ENCODE data around the gene RPS15A.
"Not testable (repeated sequence)": the region's sequence is repeated elsewhere in the genome, so short reads cannot be mapped to it uniquely, and the experiment has no call there.

DNA sequence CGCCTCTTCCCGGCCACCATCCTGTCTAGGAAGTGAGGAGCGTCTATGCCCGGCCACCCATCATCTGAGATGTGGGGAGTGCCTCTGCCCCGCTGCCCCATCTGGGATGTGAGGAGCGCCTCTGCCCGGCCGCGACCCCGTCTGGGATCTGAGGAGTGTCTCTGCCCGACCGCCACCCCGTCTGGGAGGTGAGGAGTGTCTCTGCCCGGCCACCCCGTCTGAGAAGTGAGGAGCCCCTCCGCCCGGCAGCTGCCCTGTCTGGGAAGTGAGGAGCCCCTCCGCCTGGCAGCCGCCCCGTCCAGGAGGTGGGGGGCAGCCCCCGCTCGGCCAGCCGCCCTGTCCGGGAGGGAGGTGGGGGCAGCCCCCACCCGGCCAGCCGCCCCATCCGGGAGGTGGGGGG lies 55.9 kb downstream of the RPS15A start:
- TF ChIP-seq CTCF, POLR2A (IDR thresholded peaks at IDR 0.05): not testable (repeated sequence)

Data from vagina (tissue), 2 donors.